MM.1S (cell line): ENCODE measurements around the gene NHLH2.

Source experiments
- DNase-seq: peaks from one replicate; pipeline ENCODE4 v3.0.0-alpha.2; 2015
- H2AFZ ChIP-seq: fragments of 300-600 bp; sonication (generic); 2 replicates; pipeline ENCODE4 v1.6.0; 2016; ENCODE audit warnings: antibody characterized with exemption, low read length
- H3F3A ChIP-seq: fragments of 300-600 bp; sonication (generic); 2 replicates; pipeline ENCODE4 v1.6.1; 2016; ENCODE audit warnings: mild to moderate bottlenecking, antibody characterized with exemption, low read length, moderate library complexity, mixed read lengths; ENCODE audit not compliant: insufficient read depth
- H3K27ac ChIP-seq: fragments of 300-600 bp; sonication (generic); 2 replicates; pipeline ENCODE4 v1.5.1; 2016; ENCODE audit warnings: mild to moderate bottlenecking, low read length
- H3K27me3 ChIP-seq: fragments of 300-600 bp; sonication (generic); replicated peaks from 2 replicates; pipeline ENCODE4 v1.6.0; 2016; ENCODE audit warnings: low read length; ENCODE audit not compliant: insufficient read depth
- H3K36me3 ChIP-seq: fragments of 300-600 bp; sonication (generic); replicated peaks from 2 replicates; pipeline ENCODE4 v1.6.1; 2016; ENCODE audit warnings: mild to moderate bottlenecking, low read length, mixed read lengths; ENCODE audit not compliant: insufficient read depth
- H3K4me1 ChIP-seq: fragments of 300-600 bp; sonication (generic); 2 replicates; pipeline ENCODE4 v1.6.1; 2016; ENCODE audit warnings: low read length, mixed read lengths
- H3K4me2 ChIP-seq: fragments of 300-600 bp; sonication (generic); 2 replicates; pipeline ENCODE4 v1.6.0; 2016; ENCODE audit warnings: low read depth, low read length
- H3K4me3 ChIP-seq: fragments of 300-600 bp; sonication (generic); 2 replicates; pipeline ENCODE4 v1.5.1; 2016; ENCODE audit warnings: low read length, mixed read lengths
- H3K79me2 ChIP-seq: fragments of 300-600 bp; sonication (generic); 2 replicates; pipeline ENCODE4 v1.6.1; 2016; ENCODE audit warnings: mixed run types, low read length, mixed read lengths
- H3K9ac ChIP-seq: fragments of 300-600 bp; sonication (generic); 2 replicates; pipeline ENCODE4 v1.6.1; 2016; ENCODE audit warnings: low read length, mixed read lengths
- H3K9me2 ChIP-seq: fragments of 300-600 bp; sonication (generic); replicated peaks from 2 replicates; pipeline ENCODE4 v1.6.1; 2016; ENCODE audit warnings: mild to moderate bottlenecking, low read length, mixed read lengths; ENCODE audit not compliant: insufficient read depth
- H3K9me3 ChIP-seq: fragments of 300-600 bp; sonication (generic); replicated peaks from 2 replicates; pipeline ENCODE4 v1.6.1; 2016; ENCODE audit warnings: mild to moderate bottlenecking, low read length, mixed read lengths; ENCODE audit not compliant: insufficient read depth
- H4K20me1 ChIP-seq: fragments of 300-600 bp; sonication (generic); 2 replicates; pipeline ENCODE4 v1.6.1; 2016; ENCODE audit warnings: mild to moderate bottlenecking, low read length, moderate library complexity, mixed read lengths; ENCODE audit not compliant: insufficient read depth
- CTCF ChIP-seq: fragments of 300-600 bp; sonication (generic); IDR thresholded peaks from 2 replicates; pipeline ENCODE4 v1.5.1; 2016; ENCODE audit warnings: antibody characterized with exemption, low read length, mixed read lengths
- EZH2 ChIP-seq: fragments of 300-600 bp; sonication (generic); optimal IDR thresholded peaks from 2 replicates; pipeline ENCODE3; 2017; ENCODE audit warnings: low read depth, mild to moderate bottlenecking, antibody characterized with exemption, low read length, mixed read lengths
- EZH2phosphoT487 ChIP-seq: fragments of 300-600 bp; sonication (generic); IDR thresholded peaks from 2 replicates; pipeline ENCODE4 v1.6.1; 2018; ENCODE audit warnings: antibody characterized with exemption, low read length

Gene NHLH2

GRCh38 chr1:115842948-115843347, 2.0 kb upstream of the NHLH2 start:
- Histone ChIP-seq H3K9me3 (no peaks in the 10 kb centered on the region), H3K36me3 (no peaks in the 10 kb centered on the region), H2AFZ (no peak overlapping the region), H3K4me1 (no peaks in the 10 kb centered on the region), H3K27ac (no peak overlapping the region), H3K79me2 (no peaks in the 10 kb centered on the region), H3K9ac (no peak overlapping the region), H4K20me1 (no peaks in the 10 kb centered on the region), H3K9me2 (no peaks in the 10 kb centered on the region), H3K4me2 (no peak overlapping the region), H3K4me3 (no peak overlapping the region), H3K27me3 (no peaks in the 10 kb centered on the region), H3F3A (no peaks in the 10 kb centered on the region)
- DNase-seq: no peak
- TF ChIP-seq EZH2phosphoT487: no peak
- TF ChIP-seq CTCF: no peak
- TF ChIP-seq EZH2: no peak

- no peak overlapping the region for H3K9ac ChIP-seq
- no peak overlapping the region for H2AFZ ChIP-seq
Measured at GRCh38 chr1:115839679-115840237, 1.2 kb downstream of the NHLH2 start.

GRCh38 chr1:115839029-115839678, 1.8 kb downstream of the NHLH2 start:
- Histone ChIP-seq H3K27me3 (no peaks in the 10 kb centered on the region), H2AFZ (no peak overlapping the region), H3K9me3 (no peaks in the 10 kb centered on the region), H4K20me1 (no peaks in the 10 kb centered on the region), H3K4me3 (no peak overlapping the region), H3K4me1 (no peaks in the 10 kb centered on the region), H3F3A (no peaks in the 10 kb centered on the region), H3K27ac (no peak overlapping the region), H3K9ac (no peak overlapping the region), H3K9me2 (no peaks in the 10 kb centered on the region), H3K79me2 (no peaks in the 10 kb centered on the region), H3K4me2 (no peak overlapping the region), H3K36me3 (no peaks in the 10 kb centered on the region)
- TF ChIP-seq CTCF (no peak), EZH2 (no peak), EZH2phosphoT487 (no peak)
- DNase-seq: no peak

More at GRCh38 chr1:115839679-115840237, 1.2 kb downstream of the NHLH2 start:
- Histone ChIP-seq H3K4me1 (no peaks in the 10 kb centered on the region), H3K4me3 (no peak overlapping the region), H3K4me2 (no peak overlapping the region), H3K27ac (no peak overlapping the region), H3K9me3 (no peaks in the 10 kb centered on the region), H3K36me3 (no peaks in the 10 kb centered on the region), H3K27me3 (no peaks in the 10 kb centered on the region), H3K9me2 (no peaks in the 10 kb centered on the region), H4K20me1 (no peaks in the 10 kb centered on the region), H3F3A (no peaks in the 10 kb centered on the region), H3K79me2 (no peaks in the 10 kb centered on the region)
- no peak for DNase-seq
- TF ChIP-seq EZH2phosphoT487 (no peak), EZH2 (no peak), CTCF (no peak)
